ENCODE measurements around the gene PSMD12.
"Not testable (repeated sequence)": the region's sequence is repeated elsewhere in the genome, so short reads cannot be mapped to it uniquely, and the experiment has no call there.

GRCh38 chr17:67331381-67332161 lies 34.8 kb downstream of the PSMD12 start:
- TF ChIP-seq POLR2A (IDR thresholded peaks at IDR 0.05) = not testable (repeated sequence)
- TF ChIP-seq, protein P1, sequence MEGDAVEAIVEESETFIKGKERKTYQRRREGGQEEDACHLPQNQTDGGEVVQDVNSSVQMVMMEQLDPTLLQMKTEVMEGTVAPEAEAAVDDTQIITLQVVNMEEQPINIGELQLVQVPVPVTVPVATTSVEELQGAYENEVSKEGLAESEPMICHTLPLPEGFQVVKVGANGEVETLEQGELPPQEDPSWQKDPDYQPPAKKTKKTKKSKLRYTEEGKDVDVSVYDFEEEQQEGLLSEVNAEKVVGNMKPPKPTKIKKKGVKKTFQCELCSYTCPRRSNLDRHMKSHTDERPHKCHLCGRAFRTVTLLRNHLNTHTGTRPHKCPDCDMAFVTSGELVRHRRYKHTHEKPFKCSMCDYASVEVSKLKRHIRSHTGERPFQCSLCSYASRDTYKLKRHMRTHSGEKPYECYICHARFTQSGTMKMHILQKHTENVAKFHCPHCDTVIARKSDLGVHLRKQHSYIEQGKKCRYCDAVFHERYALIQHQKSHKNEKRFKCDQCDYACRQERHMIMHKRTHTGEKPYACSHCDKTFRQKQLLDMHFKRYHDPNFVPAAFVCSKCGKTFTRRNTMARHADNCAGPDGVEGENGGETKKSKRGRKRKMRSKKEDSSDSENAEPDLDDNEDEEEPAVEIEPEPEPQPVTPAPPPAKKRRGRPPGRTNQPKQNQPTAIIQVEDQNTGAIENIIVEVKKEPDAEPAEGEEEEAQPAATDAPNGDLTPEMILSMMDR (IDR thresholded peaks at IDR 0.05) = not testable (repeated sequence)

All from heart left ventricle (tissue), 13 donors.